Fibroblast of peridontal ligament (primary cell): ENCODE data around the gene RAB15.
A peak's percentile ranks its signal among the peaks of the same experiment; 100 is the strongest.

Source experiments
- DNase-seq: peaks from one replicate; pipeline ENCODE4 v3.0.0-alpha.2; 2010; ENCODE audit errors: extremely low read depth

RAB15 gene

GRCh38 chr14:64990296-64990695 is 18.2 kb upstream of the RAB15 start:
- no peak for DNase-seq

- DNase-seq = no peak
These were observed 15.3 kb upstream of the RAB15 start for GRCh38 chr14:64987438-64987767.

- peak; percentile 97 for DNase-seq
These were observed 14.7 kb upstream of the RAB15 start, which contains the start of gene FNTB for GRCh38 chr14:64986648-64987437. Gene FNTB (plus strand): TSS chr14:64986895. CDS start chr14:64986954, 59 bp downstream.

GRCh38 chr14:64983439-64984310 is 11.5 kb upstream of the RAB15 start:
- peak; percentile 77 for DNase-seq

GRCh38 chr14:64979336-64980074 is 7.4 kb upstream of the RAB15 start:
- peak; percentile 62 for DNase-seq

- DNase-seq = no peak
These were observed 2.4 kb upstream of the RAB15 start for GRCh38 chr14:64974563-64974962.

GRCh38 chr14:64973826-64974225 is 1.7 kb upstream of the RAB15 start:
- DNase-seq = no peak

- no peak for DNase-seq
These were observed 898 bp upstream of the RAB15 start for GRCh38 chr14:64973026-64973442.

GRCh38 chr14:64971491-64971942 is 619 bp downstream of the RAB15 start:
- DNase-seq = no peak

GRCh38 chr14:64970776-64971477 is 1.2 kb downstream of the RAB15 start:
- no peak for DNase-seq

- no peak for DNase-seq
These were observed 2.1 kb downstream of the RAB15 start for GRCh38 chr14:64970041-64970440.

- no peak for DNase-seq
These were observed 3.5 kb downstream of the RAB15 start for GRCh38 chr14:64968651-64969050.

GRCh38 chr14:64968167-64968566 is 4.0 kb downstream of the RAB15 start:
- no peak for DNase-seq

GRCh38 chr14:64966976-64967375 is 5.2 kb downstream of the RAB15 start:
- DNase-seq = no peak

- DNase-seq = no peak
These were observed 6.7 kb downstream of the RAB15 start for GRCh38 chr14:64965356-64966000.

GRCh38 chr14:64963611-64964010 is 8.5 kb downstream of the RAB15 start:
- no peak for DNase-seq

GRCh38 chr14:64960762-64961276 is 11.3 kb downstream of the RAB15 start:
- DNase-seq = no peak

- DNase-seq = no peak
These were observed 13.4 kb downstream of the RAB15 start for GRCh38 chr14:64958743-64959142.

- no peak for DNase-seq
These were observed 13.9 kb downstream of the RAB15 start for GRCh38 chr14:64958201-64958600.

- DNase-seq = no peak
These were observed 15.3 kb downstream of the RAB15 start for GRCh38 chr14:64956697-64957406.
